Purkinje cell (primary cell): Measurements from ENCODE around the gene CDH26. TPM values are rescaled to one million over a fixed set of nuclear protein-coding genes. Genes with fewer than 3 reads are reported as not detected.

Experiments
- polyA plus RNA-seq: library from polyadenylated mRNA; unstranded; fragments of >200 nt; fragmentation: Nextera tagmentation; gene quantifications from 2 replicates; pipeline ENCODE4 v1.2.1, GENCODE V29; 2014

Gene CDH26
- 6.2 and 15.3 TPM in 2 replicates for polyA plus RNA-seq

DNA sequence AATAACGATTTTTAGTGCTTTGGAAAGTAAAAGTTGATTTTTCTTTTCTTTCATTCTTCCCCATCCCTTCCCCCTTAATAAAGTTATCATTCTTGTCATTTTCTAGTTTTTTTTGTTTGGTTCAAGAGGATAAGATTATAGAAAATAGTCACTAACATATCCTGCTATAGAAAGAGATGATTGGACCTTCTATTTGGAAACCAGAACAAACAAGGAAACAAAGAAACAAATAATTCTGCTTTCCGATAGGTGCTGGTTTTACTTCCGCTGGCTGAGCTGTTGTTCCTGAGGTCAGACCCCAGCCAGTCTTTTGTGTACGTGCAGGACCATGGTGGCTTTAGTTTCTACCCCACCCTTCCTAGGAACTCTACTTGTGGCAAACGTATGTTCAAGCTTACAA, at the start of gene CDH26:
Gene CDH26 (plus strand): TSS at position 301 of the 400 bp plus-strand sequence. CDS start 304 bp downstream, outside the sequence.

GRCh38 chr20:59933296-59933848, 24.9 kb upstream of the CDH26 start, which contains the start of gene SYCP2:
Gene SYCP2, minus strand, starts transcription at chr20:59933637. Its CDS starts 11,224 bp downstream, at chr20:59922413.

GRCh38 chr20:59940129-59940955, 17.9 kb upstream of the CDH26 start, which contains the start of the genes FAM217B and PPP1R3D:
Gene FAM217B, plus strand, starts transcription at chr20:59940389. Its CDS starts 3,555 bp downstream, at chr20:59943944.
Gene PPP1R3D, minus strand, starts transcription at chr20:59940305. Its CDS starts 374 bp downstream, at chr20:59939931.

Other genes starting within 250 kb of the CDH26 start
- 5.9 and 10.1 TPM in 2 replicates for gene SYCP2, start 24.8 kb upstream of the CDH26 start, polyA plus RNA-seq
- 1.9 and 4.9 TPM in 2 replicates for gene PPP1R3D, start 18.1 kb upstream of the CDH26 start, polyA plus RNA-seq
- 30.7 and 40.4 TPM in 2 replicates for gene FAM217B, start 18.0 kb upstream of the CDH26 start, polyA plus RNA-seq